NB4 (cell line): ENCODE measurements around the gene CNTNAP2.

ENCODE experiments used
- CTCF ChIP-seq: IDR thresholded peaks from one replicate; pipeline ENCODE4 v1.5.1; 2012; ENCODE audit warnings: low read depth, low read length
- MYC ChIP-seq: IDR thresholded peaks from 2 replicates; pipeline ENCODE4 v1.6.1; 2011; ENCODE audit warnings: low read depth, low read length
- POLR2A ChIP-seq: IDR thresholded peaks from 2 replicates; pipeline ENCODE4 v1.6.1; 2011; ENCODE audit warnings: mild to moderate bottlenecking; ENCODE audit not compliant: insufficient read length; ENCODE audit errors: extremely low read depth

GRCh38 chr7:147861945-147862344, 1745.3 kb downstream of the CNTNAP2 start:
- no peak for TF ChIP-seq MYC
- TF ChIP-seq CTCF = no peak
- no peak for TF ChIP-seq POLR2A
